Ovary (tissue), 9 donors: ENCODE results near the gene MAP1LC3B. TPM values are rescaled to one million over a fixed set of nuclear protein-coding genes. Genes with fewer than 3 reads are reported as not detected.

Experiments used
- DNase-seq, 5 donors: peaks; one replicate each; pipeline ENCODE4 v3.0.0-alpha.2; 2019 to 2020
- H3K27ac ChIP-seq, 2 donors: fragments of 200-600 bp; one replicate each; pipeline versions ENCODE4 v1.5.1 to v1.8.0; 2019 to 2022
- H3K27me3 ChIP-seq: fragments of 200-600 bp; one replicate; pipeline ENCODE4 v1.8.0; 2022
- H3K36me3 ChIP-seq: fragments of 200-600 bp; sonication (generic); one replicate; pipeline ENCODE4 v1.5.1; 2019
- H3K4me1 ChIP-seq: one replicate; pipeline ENCODE4 v1.8.1; 2013; ENCODE audit warnings: mild to moderate bottlenecking, moderate library complexity; ENCODE audit not compliant: insufficient read depth
- H3K4me3 ChIP-seq: fragments of 200-600 bp; sonication (generic); one replicate; pipeline ENCODE4 v1.5.1; 2017
- H3K9me3 ChIP-seq, 2 donors: fragments of 200-600 bp in 1 of 2; sonication (generic) in 1 of 2; one replicate each; pipeline versions ENCODE4 v1.5.1 to v1.8.1; 2013 to 2019; ENCODE audit warnings: mild to moderate bottlenecking in 1 of 2, moderate library complexity in 1 of 2
- EP300 ChIP-seq: sonication (generic); formaldehyde crosslinking; IDR thresholded peaks from one replicate; pipeline ENCODE4 v1.6.1; 2017; ENCODE audit warnings: antibody characterized with exemption
- POLR2A ChIP-seq: fragments of 450-650 bp; IDR thresholded peaks from one replicate; pipeline ENCODE4 v1.6.1; 2017; ENCODE audit warnings: antibody characterized with exemption, mild to moderate bottlenecking, moderate library complexity
- WGBS, 3 donors: extraction: QIAGEN DNeasy Blood & Tissue Kit in 1 of 3; methylation state at CpG; one replicate each; pipeline versions ENCODE4 v1.1.5 to v1.1.7; 2013 to 2017; 5-methylcytosine and 5-hydroxymethylcytosine counted together
- intact Hi-C, 4 donors: fragments of 100-400 bp; cut with DNase I; formaldehyde crosslinking; loops; one replicate each; pipeline versions ENCODE4 v1.11.0 to v1.15.1; 2022 to 2023
- polyA plus RNA-seq, 2 donors: library from polyadenylated mRNA; stranded (reverse); fragments of 200-250 nt in 1 of 2; fragments of 350-450 nt in 1 of 2; fragmentation: Illumina TruSeq in 1 of 2; extraction: RNeasy Lipid Tissue Mini Kit (QIAGEN cat#74804) in 1 of 2; gene quantifications; one replicate each; pipeline ENCODE4 v1.2.3, GENCODE V29; 2013 to 2014
- total RNA-seq, 7 donors: library from RNA; depleted of rRNA in 2 of 7; stranded (reverse); fragments of >200 nt in 2 of 7; fragmentation: NEBNext Ultra II Directional in 3 of 7; extraction: Animal tissue kit (Norgen Biotek cat#: 25700) in 3 of 7; gene quantifications; one replicate each; pipeline versions ENCODE4 v1.1.0 to v1.2.4, GENCODE V29; 2016 to 2023
- TF ChIP-seq, protein P1 (sequence below), 3 donors: fragments of 450-650 bp in 2 of 3; fragments of 200-600 bp in 1 of 3; IDR thresholded peaks; one replicate each; pipeline versions ENCODE4 v1.5.1 to v1.8.0; 2016 to 2022; ENCODE audit warnings: antibody characterized with exemption in 3 of 3, mild to moderate bottlenecking in 1 of 3
- donor health status: DM: no; HTN: no; CAD: no; lungs with moderate emphysema.
- donor health status: DM: no; HTN: no; CAD: no.
- donor health status: Bipolar disorder and iron deficiency.
- donor health status: DM: yes; HTN: yes; CAD: no.
- donor health status: DM: no; HTN: no; CAD: no.
- donor health status: DM: yes; HTN: yes; CAD: no.

Gene MAP1LC3B
- total and polyA plus RNA-seq, 9 donors: 32.9 to 110 (median 44.6) TPM

- H3K4me3 ChIP-seq: no peak overlapping the region
- peaks cover 8% of the 10 kb centered on the region for H3K4me1 ChIP-seq
- H3K27ac ChIP-seq: peak overlapping the region; percentile 14 to 39
- H3K36me3 ChIP-seq: no peaks in the 10 kb centered on the region
- intact Hi-C loops: loop anchor here in 1 of 4 donors (10.0 kb wide), 1 partner anchor 59 kb away; the partner anchor contains the start of gene ZCCHC14
- no peaks in the 10 kb centered on the region for H3K9me3 ChIP-seq
- TF ChIP-seq, protein P1, sequence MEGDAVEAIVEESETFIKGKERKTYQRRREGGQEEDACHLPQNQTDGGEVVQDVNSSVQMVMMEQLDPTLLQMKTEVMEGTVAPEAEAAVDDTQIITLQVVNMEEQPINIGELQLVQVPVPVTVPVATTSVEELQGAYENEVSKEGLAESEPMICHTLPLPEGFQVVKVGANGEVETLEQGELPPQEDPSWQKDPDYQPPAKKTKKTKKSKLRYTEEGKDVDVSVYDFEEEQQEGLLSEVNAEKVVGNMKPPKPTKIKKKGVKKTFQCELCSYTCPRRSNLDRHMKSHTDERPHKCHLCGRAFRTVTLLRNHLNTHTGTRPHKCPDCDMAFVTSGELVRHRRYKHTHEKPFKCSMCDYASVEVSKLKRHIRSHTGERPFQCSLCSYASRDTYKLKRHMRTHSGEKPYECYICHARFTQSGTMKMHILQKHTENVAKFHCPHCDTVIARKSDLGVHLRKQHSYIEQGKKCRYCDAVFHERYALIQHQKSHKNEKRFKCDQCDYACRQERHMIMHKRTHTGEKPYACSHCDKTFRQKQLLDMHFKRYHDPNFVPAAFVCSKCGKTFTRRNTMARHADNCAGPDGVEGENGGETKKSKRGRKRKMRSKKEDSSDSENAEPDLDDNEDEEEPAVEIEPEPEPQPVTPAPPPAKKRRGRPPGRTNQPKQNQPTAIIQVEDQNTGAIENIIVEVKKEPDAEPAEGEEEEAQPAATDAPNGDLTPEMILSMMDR (IDR thresholded peaks at IDR 0.05): no peak
- TF ChIP-seq POLR2A (no peak), EP300 (no peak)
- no peaks in the 10 kb centered on the region for H3K27me3 ChIP-seq
- WGBS, 3 donors: 17 to 34% (median 22%) methylated on average over 23 of the region's 23 CpGs
- peak in 2 of 5 donors; percentile 34 to 48 for DNase-seq
Measured at GRCh38 chr16:87435372-87436224, 43.5 kb downstream of the MAP1LC3B start.

GRCh38 chr16:87436225-87437172 is 44.4 kb downstream of the MAP1LC3B start:
- TF ChIP-seq POLR2A: peak; percentile 22
- TF ChIP-seq, protein P1 (IDR thresholded peaks at IDR 0.05): no peak
- intact Hi-C loops: loop anchor here in 1 of 4 donors (10.0 kb wide), 1 partner anchor 58 kb away; the partner anchor contains the start of gene ZCCHC14
- Histone ChIP-seq H3K4me3 (no peak overlapping the region), H3K27ac (peak overlapping the region; percentile 14 to 39), H3K36me3 (no peaks in the 10 kb centered on the region), H3K4me1 (peaks cover 8% of the 10 kb centered on the region), H3K27me3 (no peaks in the 10 kb centered on the region), H3K9me3 (no peaks in the 10 kb centered on the region)
- DNase-seq: peak; percentile 57 to 79 (median 63)
- WGBS, 3 donors: 23 to 34% (median 28%) methylated on average over 29 of the region's 29 CpGs

GRCh38 chr16:87437327-87437726 is 45.2 kb downstream of the MAP1LC3B start:
- H3K9me3 ChIP-seq: no peaks in the 10 kb centered on the region
- H3K4me3 ChIP-seq: no peak overlapping the region
- TF ChIP-seq POLR2A (no peak), EP300 (no peak)
- TF ChIP-seq, protein P1 (IDR thresholded peaks at IDR 0.05): no peak
- H3K36me3 ChIP-seq: no peaks in the 10 kb centered on the region
- peaks cover 8% of the 10 kb centered on the region for H3K4me1 ChIP-seq
- DNase-seq: peak in 1 of 5 donors; percentile 35
- intact Hi-C loops: loop anchor here in 1 of 4 donors (10.0 kb wide), 1 partner anchor 57 kb away; the partner anchor contains the start of gene ZCCHC14
- no peaks in the 10 kb centered on the region for H3K27me3 ChIP-seq
- no peak overlapping the region for H3K27ac ChIP-seq
- WGBS, 3 donors: 91 to 96% (median 93%) methylated on average over 14 of the region's 14 CpGs
